ENCODE data around the gene PCDHGB6.
"Not testable (repeated sequence)": the region's sequence is repeated elsewhere in the genome, so short reads cannot be mapped to it uniquely, and the experiment has no call there.

Gene PCDHGB6

DNA sequence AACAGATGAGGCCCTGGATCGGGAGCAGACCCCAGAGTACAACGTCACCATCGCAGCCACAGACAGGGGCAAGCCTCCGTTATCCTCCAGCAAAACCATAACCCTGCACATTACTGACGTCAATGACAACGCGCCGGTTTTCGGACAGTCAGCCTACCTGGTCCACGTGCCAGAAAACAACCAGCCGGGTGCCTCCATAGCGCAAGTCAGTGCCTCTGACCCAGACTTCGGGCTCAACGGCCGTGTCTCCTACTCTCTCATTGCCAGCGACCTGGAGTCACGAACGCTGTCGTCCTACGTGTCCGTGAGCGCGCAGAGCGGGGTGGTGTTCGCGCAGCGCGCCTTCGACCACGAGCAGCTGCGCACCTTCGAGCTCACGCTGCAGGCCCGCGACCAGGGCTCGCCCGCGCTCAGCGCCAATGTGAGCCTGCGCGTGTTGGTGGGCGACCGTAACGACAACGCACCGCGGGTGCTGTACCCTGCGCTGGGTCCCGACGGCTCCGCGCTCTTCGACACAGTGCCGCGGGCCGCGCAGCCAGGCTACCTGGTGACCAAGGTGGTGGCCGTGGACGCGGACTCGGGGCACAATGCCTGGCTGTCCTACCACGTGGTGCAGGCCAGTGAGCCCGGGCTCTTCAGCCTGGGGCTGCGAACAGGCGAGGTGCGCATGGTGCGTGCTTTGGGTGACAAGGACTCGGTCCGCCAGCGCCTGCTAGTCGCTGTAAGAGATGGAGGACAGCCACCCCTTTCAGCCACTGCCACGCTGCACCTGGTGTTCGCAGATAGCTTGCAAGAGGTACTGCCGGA, 11.5 kb downstream of the PCDHGB6 start:
- DNase-seq, result no peak

DNA sequence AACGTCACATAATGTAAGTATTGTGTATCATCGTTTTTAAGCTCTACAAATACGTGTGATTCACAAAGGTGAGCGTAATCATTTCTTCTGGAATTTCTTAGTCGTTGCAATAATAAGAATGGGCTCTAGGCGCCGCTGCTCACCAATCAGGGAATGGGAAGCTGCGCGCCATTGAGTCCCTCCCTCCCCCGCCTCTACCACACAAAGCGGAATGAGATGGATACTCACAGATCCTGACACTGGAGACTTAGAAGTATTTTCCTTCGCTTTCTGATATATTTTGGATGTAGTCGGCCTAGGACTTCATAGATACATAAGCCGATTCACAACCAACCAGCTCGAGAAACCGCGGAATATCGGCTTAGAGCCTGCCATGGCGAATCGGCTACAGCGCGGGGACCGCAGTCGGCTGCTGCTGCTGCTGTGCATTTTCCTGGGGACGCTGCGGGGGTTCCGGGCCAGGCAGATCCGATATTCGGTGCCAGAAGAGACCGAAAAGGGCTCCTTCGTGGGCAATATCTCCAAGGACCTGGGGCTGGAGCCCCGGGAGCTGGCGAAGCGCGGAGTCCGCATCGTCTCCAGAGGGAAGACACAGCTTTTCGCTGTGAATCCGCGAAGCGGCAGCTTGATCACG, 13.2 kb downstream of the PCDHGB6 start, which contains the start of gene PCDHGA11:
Gene PCDHGA11 (plus strand): TSS at position 197 of the 634 bp plus-strand sequence. CDS start 177 bp downstream, at position 374.
- DNase-seq, result peak; percentile 59

DNA sequence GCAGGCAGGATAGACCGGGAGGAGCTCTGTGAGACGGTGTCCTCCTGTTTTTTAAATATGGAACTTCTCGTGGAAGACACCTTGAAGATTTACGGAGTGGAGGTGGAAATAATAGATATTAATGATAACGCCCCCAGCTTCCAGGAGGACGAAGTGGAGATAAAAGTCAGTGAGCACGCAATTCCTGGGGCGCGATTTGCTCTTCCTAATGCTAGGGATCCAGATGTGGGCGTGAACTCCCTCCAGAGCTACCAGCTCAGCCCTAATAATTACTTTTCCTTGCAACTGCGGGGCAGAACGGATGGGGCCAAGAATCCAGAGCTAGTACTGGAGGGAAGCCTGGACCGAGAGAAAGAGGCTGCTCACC, 13.7 kb downstream of the PCDHGB6 start:
- DNase-seq, result no peak

DNA sequence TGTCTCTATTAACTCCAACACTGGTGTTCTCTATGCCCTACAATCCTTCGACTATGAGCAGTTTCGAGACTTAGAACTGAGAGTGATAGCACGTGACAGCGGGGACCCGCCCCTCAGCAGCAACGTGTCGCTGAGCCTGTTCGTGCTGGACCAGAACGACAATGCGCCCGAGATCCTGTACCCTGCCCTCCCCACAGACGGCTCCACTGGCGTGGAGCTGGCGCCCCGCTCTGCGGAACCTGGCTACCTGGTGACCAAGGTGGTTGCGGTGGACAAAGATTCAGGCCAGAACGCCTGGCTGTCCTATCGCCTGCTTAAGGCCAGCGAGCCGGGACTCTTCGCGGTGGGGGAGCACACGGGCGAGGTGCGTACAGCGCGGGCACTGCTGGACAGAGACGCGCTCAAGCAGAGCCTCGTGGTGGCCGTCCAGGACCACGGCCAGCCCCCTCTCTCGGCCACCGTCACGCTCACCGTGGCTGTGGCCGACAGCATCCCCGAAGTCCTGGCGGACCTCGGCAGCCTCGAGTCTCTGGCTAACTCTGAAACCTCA, 15.0 kb downstream of the PCDHGB6 start:
- no peak for DNase-seq

DNA sequence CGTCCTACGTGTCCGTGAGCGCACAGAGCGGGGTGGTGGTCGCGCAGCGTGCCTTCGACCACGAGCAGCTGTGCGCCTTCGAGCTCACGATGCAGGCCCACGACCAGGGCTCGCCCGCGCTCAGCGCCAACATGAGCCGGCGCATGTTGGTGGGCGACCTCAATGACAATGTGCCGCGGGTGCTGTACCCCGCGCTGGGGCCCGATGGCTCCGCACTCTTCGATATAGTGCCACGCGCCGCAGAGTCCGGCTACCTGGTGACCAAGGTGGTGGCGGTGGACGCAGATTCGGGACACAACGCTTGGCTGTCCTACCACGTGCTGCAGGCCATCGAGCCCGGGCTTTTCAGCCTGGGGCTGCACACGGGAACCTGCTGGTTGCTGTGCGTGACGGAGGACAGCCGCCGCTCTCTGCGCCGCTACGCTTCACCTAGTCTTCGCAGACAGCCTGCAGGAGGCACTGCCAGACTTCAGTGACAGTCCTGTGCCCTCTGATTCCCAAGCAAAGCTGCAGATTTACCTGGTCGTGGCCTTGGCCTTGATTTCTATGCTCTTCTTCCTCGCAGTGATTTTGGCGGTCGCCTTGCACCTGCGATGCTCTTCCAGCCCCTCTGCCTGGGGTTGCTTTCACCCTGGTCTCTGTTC, 20.1 kb downstream of the PCDHGB6 start:
- no peak for DNase-seq

DNA sequence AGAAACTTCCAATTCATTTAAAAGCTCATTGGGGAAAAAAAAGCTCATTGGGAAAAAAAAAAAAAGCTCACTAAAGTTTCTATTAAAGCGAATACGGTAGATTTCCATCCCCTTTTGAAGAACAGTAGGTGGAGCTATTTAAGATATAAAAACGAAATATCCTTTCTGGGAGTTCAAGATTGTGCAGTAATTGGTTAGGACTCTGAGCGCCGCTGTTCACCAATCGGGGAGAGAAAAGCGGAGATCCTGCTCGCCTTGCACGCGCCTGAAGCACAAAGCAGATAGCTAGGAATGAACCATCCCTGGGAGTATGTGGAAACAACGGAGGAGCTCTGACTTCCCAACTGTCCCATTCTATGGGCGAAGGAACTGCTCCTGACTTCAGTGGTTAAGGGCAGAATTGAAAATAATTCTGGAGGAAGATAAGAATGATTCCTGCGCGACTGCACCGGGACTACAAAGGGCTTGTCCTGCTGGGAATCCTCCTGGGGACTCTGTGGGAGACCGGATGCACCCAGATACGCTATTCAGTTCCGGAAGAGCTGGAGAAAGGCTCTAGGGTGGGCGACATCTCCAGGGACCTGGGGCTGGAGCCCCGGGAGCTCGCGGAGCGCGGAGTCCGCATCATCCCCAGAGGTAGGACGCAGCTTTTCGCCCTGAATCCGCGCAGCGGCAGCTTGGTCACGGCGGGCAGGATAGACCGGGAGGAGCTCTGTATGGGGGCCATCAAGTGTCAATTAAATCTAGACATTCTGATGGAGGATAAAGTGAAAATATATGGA, 22.7 kb downstream of the PCDHGB6 start, which contains the start of gene PCDHGA12:
Gene PCDHGA12 (plus strand): TSS at position 176 of the 782 bp plus-strand sequence. CDS start 253 bp downstream, at position 429.
- DNase-seq, result peak; percentile 54

DNA sequence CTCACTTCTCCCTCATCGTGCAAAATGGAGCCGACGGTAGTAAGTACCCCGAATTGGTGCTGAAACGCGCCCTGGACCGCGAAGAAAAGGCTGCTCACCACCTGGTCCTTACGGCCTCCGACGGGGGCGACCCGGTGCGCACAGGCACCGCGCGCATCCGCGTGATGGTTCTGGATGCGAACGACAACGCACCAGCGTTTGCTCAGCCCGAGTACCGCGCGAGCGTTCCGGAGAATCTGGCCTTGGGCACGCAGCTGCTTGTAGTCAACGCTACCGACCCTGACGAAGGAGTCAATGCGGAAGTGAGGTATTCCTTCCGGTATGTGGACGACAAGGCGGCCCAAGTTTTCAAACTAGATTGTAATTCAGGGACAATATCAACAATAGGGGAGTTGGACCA, 23.5 kb downstream of the PCDHGB6 start:
- DNase-seq, result no peak

DNA sequence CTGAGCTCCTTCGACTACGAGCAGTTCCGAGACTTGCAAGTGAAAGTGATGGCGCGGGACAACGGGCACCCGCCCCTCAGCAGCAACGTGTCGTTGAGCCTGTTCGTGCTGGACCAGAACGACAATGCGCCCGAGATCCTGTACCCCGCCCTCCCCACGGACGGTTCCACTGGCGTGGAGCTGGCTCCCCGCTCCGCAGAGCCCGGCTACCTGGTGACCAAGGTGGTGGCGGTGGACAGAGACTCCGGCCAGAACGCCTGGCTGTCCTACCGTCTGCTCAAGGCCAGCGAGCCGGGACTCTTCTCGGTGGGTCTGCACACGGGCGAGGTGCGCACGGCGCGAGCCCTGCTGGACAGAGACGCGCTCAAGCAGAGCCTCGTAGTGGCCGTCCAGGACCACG, 24.5 kb downstream of the PCDHGB6 start:
- DNase-seq, result not testable (repeated sequence)

DNA sequence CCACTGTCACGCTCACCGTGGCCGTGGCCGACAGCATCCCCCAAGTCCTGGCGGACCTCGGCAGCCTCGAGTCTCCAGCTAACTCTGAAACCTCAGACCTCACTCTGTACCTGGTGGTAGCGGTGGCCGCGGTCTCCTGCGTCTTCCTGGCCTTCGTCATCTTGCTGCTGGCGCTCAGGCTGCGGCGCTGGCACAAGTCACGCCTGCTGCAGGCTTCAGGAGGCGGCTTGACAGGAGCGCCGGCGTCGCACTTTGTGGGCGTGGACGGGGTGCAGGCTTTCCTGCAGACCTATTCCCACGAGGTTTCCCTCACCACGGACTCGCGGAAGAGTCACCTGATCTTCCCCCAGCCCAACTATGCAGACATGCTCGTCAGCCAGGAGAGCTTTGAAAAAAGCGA, 24.9 kb downstream of the PCDHGB6 start:
- not testable (repeated sequence) for DNase-seq

DNA sequence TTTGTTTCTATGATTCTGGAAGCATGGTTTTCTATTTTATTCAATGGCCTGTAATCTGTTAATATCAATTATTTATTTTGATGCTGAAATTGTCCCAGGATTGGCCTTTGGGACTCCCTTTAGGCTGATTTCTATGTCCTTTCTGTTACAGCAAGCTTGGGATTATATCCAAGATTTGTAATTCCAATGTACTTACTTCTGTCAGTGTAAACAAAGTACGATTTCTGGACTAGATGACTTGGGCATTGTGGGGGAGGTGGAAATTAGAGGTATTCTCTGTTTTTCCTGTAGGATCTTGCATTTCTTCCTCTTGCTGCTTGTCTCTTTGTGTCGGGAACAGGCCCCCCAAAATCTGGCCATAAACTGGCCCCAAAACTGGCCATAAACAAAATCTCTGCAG, 26.2 kb downstream of the PCDHGB6 start:
- DNase-seq, result no peak

DNA sequence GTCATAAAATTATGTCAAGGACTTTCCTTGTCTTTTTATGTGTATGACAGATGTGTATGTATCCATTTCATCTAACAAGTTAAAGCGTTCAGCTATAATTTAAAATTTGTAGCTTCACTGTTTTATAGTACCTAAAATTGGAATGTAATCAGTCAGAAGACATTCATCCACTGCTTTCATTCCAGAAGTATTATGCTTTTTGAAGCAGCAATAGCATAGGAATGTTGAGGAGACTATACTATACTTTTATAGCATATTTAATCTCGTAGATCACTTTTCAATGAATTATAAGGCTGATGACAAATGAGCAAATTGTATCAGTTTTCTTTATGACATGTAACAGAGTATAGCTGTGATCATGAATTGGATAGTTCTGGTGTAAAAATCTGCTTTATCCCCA, 29.4 kb downstream of the PCDHGB6 start:
- no peak for DNase-seq

DNA sequence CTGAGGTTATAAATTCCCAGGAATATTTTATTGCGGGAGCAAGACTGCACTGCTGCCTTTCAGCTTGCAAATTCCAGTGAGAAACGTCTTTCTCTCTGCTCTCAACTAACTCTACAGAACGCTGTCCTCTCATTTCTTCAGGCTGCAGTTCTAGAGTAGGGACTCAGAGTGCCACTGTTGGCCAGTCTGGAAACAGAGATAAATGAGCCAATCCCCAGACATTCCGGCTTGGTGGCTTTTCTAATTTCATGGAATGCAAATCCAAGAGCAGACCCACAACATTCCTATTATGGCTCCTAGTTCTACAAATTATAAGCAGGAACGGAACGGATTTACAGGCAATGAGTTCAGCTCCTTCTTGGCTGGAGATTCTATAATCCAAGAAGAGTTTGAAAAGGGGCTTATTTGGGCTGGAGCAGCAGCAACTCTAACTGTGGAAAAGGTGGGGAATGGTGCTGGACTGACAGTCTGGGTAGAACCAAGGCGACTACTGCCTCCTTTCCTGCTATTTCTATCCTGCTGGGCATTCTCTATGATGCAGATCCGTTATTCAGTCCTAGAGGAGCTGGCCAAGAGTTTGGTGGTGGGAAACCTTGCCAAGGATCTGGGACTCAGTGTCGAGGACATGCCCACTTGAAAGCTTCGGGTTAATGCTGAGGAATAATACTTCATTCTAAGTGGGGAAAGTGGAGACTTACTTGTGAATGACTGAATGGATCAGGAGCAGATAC, 31.8 kb downstream of the PCDHGB6 start:
- no peak for DNase-seq

DNA sequence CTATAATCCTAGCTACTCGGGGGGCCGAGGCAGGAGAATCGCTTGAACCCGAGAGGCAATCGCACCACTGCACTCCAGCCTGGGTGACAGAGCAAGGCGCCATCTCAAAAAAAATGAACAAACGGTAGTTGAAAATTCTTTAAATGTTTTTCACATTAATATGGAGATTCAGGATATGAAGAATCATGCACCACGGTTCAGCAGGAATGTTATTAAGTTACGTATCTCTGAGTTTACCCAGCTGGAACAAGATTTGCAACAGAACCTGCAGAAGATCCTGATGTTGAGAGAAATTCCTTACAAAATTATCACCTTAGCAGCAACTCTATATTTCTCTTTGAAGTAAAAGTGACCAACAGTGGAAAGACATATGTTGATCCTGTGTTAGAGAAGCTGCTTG, 32.5 kb downstream of the PCDHGB6 start:
- no peak for DNase-seq

DNA sequence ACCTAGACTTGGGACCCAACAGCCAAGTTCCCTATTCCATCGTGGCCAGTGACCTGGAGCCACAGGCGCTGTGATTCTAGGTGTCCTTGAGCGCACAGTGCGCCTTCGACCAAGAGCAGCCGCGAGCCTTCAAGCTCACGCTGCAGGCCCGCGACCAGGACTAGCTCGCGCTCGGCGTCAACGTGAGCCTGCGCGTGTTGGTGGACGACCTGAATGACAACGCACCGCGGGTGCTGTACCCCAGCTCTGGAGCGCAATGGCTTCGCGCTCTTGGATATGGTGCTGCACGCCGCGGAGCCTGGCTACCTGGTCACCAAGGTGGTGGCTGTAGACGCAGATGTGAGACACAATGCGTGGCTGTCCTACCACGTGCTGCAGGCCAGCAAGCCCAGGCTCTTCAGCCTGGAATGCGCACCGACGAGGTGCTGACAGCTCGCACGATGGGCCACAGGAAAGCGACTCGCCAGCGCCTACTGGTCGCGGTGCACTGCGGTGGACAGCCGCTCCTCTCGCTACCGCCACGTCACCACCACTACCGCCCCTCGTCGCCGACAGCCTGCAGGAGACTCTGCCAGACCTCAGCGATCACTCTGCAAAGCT, 33.9 kb downstream of the PCDHGB6 start:
- no peak for DNase-seq
